ENCODE results near the gene CRIP1. TPM values are rescaled to one million over a fixed set of nuclear protein-coding genes. Genes with fewer than 3 reads are reported as not detected.

The CRIP1 gene
- total and polyA plus RNA-seq, 12 donors: 34.0 to 170 (median 56.0) TPM

DNA sequence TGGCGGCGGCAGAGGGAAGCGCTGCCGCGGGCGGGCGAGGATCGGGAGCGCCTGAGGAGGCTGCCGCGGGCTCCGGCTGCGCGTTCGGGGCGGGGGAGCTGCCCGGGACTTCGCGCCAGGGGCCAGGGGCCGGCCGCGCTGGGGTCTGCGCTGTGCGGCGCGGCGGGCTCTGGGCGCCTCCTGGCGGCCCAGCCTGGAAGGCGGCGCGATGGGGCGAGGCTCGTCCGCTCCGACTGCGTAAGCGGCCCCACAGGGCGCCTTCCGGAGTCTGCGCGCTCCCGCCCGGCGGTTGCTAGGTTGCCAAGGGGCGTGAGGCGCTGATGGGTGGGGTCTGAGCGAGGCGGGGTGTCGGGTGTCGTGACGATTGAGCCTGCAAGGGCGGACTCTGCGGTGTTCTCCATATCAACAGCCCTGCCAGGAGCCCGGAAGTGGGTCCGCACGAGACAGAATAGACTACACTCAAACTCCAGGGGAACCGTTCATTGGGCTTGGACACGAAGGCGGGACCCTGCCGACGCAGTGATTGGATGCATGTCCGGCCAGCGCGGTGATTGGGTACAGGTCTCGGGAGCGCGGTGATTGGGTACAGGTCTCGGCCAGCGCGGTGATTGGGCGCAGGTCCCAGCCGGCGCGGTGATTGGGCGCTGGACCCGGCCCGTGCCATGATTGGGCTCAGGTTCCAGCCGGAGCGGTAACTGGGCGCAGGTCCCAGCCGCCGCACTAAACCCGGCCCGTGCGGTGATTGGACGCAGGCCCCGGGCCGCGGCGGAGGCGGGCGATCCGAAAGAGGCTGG lies 4.1 kb downstream of the CRIP1 start, which contains the start of gene TEDC1:
Gene TEDC1, plus strand, starts transcription at position 675 of the 794 bp plus-strand sequence. CDS start 130 bp downstream, outside the sequence.
- Histone ChIP-seq H3K4me3 (peak within 1 kb of the TSS; percentile 58 to 89 (median 72)), H3K9me3 (no peaks in the 10 kb centered on the region), H3K27ac (peak within 1 kb of the TSS; percentile 86 to 100 (median 96)), H3K36me3 (peaks cover 0 to 5% (median 0%) of the 10 kb centered on the region in 9 donors), H3K27me3 (peaks cover 0 to 20% (median 0%) of the 10 kb centered on the region in 7 donors), H3K4me1 (peaks cover 31 to 70% (median 56%) of the 10 kb centered on the region in 9 donors)
- intact Hi-C loops (cut with DNase I): loop anchor here in 5 of 10 donors (1.0 to 5.0 kb wide), 7 partner anchors 20 to 120 kb away; partner anchors contain the start of gene TMEM121 (in 2 of the 5)
- peak; percentile 66 to 94 (median 83) for TF ChIP-seq CTCF (IDR thresholded peaks at IDR 0.05)
- DNase-seq: peak; percentile 99 to 100
- peak; percentile 75 to 90 (median 84) for ATAC-seq
- WGBS, 2 donors: 0% methylated on average over 72 to 94 of the region's 94 CpGs

- peak in 2 of 8 donors; percentile 4 to 9 for ATAC-seq
- peaks cover 28 to 69% (median 49%) of the 10 kb centered on the region in 9 donors for H3K4me1 ChIP-seq
These were observed 4.8 kb downstream of the CRIP1 start for GRCh38 chr14:105491366-105491973.

DNA sequence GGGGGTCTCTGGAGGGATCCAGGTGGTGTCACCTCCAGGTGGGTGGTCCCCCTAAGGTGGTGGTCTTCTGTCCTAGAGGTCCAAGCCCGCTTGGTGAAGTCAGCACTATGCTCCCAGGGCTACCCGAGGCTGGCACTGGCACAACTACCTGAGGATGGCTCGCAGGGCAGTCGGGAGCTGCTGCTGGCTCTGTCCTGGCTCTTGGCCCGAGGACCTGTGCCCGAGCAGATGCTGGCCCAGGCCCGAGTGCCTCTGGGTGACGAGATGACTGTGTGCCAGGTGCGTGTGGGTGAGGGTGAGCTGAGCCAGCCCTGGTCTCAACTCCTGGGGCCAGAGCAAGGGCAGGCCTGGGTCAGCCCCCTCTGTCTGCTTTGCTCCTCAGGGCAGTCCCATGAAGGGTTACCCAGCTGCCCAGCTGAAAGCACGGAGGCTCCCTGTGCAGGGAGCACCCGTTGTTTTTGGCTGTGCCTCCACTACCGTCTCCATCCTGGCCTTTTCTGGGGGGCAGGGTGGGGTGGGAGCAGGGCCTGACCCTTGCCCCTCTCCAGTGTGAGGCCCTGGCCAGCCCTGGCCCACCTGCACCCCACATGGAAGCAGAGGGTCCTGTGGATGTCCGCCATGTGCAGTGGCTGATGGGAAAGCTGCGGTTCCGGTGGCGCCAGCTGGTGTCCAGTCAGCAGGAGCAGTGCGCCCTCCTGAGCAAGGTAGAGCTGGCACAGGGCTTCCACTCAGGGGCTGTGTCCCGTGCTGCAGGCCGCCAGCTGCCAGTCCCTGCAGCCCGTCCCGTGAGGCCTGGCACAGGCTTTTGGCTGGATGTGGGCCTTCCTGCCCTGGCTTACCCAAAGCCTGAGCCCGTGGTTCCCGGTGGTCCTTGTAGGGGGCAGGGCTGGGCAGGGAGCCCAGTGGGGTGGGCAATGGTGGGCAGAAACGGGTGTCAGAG lies 5.6 kb downstream of the CRIP1 start:
- no peak for ATAC-seq
- intact Hi-C loops (cut with DNase I): loop anchor here in 3 of 10 donors (5.0 kb wide), 2 partner anchors 35 to 120 kb away; partner anchors contain the start of gene TMEM121 (in 2 of the 3)
- WGBS, 2 donors: 75 to 79% methylated on average over 24 of the region's 24 CpGs
- Histone ChIP-seq H3K36me3 (peaks cover 0 to 5% (median 0%) of the 10 kb centered on the region in 9 donors), H3K27ac (peak overlapping the region in 4 of 10 donors; percentile 14 to 83 (median 50)), H3K27me3 (peaks cover 0 to 5% (median 0%) of the 10 kb centered on the region in 7 donors), H3K9me3 (no peaks in the 10 kb centered on the region), H3K4me3 (peak overlapping the region in 5 of 10 donors; percentile 53 to 81 (median 74)), H3K4me1 (peaks cover 23 to 61% (median 42%) of the 10 kb centered on the region in 9 donors)
- peak; percentile 36 to 55 for DNase-seq
- no peak for TF ChIP-seq CTCF (IDR thresholded peaks at IDR 0.05)

More at GRCh38 chr14:105491366-105491973, 4.8 kb downstream of the CRIP1 start:
- DNase-seq: peak; percentile 71 to 77
- WGBS, 2 donors: 1 to 2% methylated on average over 46 to 53 of the region's 53 CpGs
- intact Hi-C loops (cut with DNase I): loop anchor here in 4 of 10 donors (2.0 to 5.0 kb wide), 5 partner anchors 21 to 121 kb away; partner anchors contain the start of gene TMEM121 (in 2 of the 4)
- Histone ChIP-seq H3K9me3 (no peaks in the 10 kb centered on the region), H3K4me3 (peak overlapping the region; percentile 40 to 89 (median 68)), H3K27ac (peak overlapping the region in 9 of 10 donors; percentile 75 to 100 (median 89)), H3K36me3 (peaks cover 0 to 5% (median 0%) of the 10 kb centered on the region in 9 donors), H3K27me3 (peaks cover 0 to 13% (median 0%) of the 10 kb centered on the region in 7 donors)
- TF ChIP-seq CTCF (IDR thresholded peaks at IDR 0.05): no peak
